Fibroblast of pulmonary artery (primary cell): Measurements from ENCODE around the gene MOV10L1.

Source experiments
- DNase-seq: peaks from one replicate; pipeline ENCODE4 v3.0.0-alpha.2; 2010; ENCODE audit warnings: low read depth
- H3K4me3 ChIP-seq: replicated peaks from 2 replicates; pipeline ENCODE4 v1.5.1; 2011; ENCODE audit warnings: low read depth, mild to moderate bottlenecking, control low read depth, low read length, moderate library complexity
- TF ChIP-seq, protein P1 (sequence below): IDR thresholded peaks from 2 replicates; pipeline ENCODE4 v1.5.1; 2011; ENCODE audit warnings: mild to moderate bottlenecking, control low read depth, low read length, inconsistent platforms; ENCODE audit errors: missing control alignments

MOV10L1 gene

GRCh38 chr22:50098052-50098451 lies 8.2 kb downstream of the MOV10L1 start:
- TF ChIP-seq, protein P1, sequence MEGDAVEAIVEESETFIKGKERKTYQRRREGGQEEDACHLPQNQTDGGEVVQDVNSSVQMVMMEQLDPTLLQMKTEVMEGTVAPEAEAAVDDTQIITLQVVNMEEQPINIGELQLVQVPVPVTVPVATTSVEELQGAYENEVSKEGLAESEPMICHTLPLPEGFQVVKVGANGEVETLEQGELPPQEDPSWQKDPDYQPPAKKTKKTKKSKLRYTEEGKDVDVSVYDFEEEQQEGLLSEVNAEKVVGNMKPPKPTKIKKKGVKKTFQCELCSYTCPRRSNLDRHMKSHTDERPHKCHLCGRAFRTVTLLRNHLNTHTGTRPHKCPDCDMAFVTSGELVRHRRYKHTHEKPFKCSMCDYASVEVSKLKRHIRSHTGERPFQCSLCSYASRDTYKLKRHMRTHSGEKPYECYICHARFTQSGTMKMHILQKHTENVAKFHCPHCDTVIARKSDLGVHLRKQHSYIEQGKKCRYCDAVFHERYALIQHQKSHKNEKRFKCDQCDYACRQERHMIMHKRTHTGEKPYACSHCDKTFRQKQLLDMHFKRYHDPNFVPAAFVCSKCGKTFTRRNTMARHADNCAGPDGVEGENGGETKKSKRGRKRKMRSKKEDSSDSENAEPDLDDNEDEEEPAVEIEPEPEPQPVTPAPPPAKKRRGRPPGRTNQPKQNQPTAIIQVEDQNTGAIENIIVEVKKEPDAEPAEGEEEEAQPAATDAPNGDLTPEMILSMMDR = no peak
- no peak overlapping the region for H3K4me3 ChIP-seq

DNA sequence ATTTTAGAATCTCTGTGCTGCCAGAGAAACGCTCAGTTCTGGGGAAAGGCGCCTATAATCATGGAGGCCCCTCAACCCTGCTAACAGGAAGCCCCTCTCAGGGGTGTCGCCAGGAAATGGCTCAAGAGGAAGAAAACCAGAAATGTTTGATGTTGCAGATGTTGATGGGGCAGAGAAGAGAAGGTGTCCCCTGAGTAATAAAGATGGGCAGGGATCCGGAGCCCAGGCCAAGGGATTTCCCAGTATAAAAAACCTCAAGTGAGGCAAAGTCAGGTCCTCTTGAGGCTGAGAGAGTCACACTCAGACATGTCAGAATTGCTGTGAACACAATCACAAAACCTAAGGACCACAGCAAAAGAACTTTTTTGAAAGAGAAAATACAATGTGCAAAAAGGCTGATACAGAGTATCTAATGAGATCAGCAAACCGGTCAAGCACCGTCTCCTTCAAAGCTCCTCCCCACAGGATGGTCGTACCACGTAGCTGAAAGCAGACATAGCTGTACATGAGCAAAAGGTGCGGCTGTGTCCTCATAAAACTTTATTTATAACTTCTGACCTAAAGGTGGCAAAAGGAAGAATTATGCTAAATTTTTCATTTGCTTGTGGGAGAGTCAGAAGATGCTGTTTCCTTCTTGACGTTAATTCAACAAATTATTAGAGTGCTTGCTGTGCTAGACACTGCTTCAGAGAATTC lies 12.2 kb downstream of the MOV10L1 start:
- H3K4me3 ChIP-seq = no peak overlapping the region
- TF ChIP-seq, protein P1 = no peak
- DNase-seq = no peak

More at GRCh38 chr22:50098052-50098451, 8.2 kb downstream of the MOV10L1 start:
- DNase-seq = no peak

- TF ChIP-seq, protein P1 = no peak
- no peak overlapping the region for H3K4me3 ChIP-seq
- no peak for DNase-seq
Observed at GRCh38 chr22:50102946-50103345, 13.1 kb downstream of the MOV10L1 start.

GRCh38 chr22:50104141-50104544 lies 14.3 kb downstream of the MOV10L1 start:
- DNase-seq = no peak
- TF ChIP-seq, protein P1 = no peak
- H3K4me3 ChIP-seq = no peak overlapping the region

- peak; percentile 69 for DNase-seq
- no peak overlapping the region for H3K4me3 ChIP-seq
- TF ChIP-seq, protein P1 = no peak
Observed at GRCh38 chr22:50105208-50106100, 15.6 kb downstream of the MOV10L1 start.

GRCh38 chr22:50107529-50107928 lies 17.7 kb downstream of the MOV10L1 start:
- H3K4me3 ChIP-seq = no peak overlapping the region
- no peak for DNase-seq
- TF ChIP-seq, protein P1 = no peak
